GM23338 (cell line): ENCODE data around the gene ATP5PD. TPM values are rescaled to one million over a fixed set of nuclear protein-coding genes. Genes with fewer than 3 reads are reported as not detected.

Source experiments
- ATAC-seq: fragments of 200-7000 bp; cut with Tn5 transposase; 3 replicates; pipeline ENCODE4 v1.9.1; 2020
- DNase-seq: peaks from one replicate; pipeline ENCODE4 v3.0.0-alpha.2; 2015; ENCODE audit warnings: low spot score
- H2AFZ ChIP-seq: fragments of 200-600 bp; sonication (generic); 2 replicates; pipeline ENCODE4 v1.8.0; 2016; ENCODE audit warnings: antibody characterized with exemption, mild to moderate bottlenecking, moderate library complexity
- H3F3A ChIP-seq: fragments of 200-600 bp; sonication (generic); replicated peaks from 2 replicates; pipeline ENCODE4 v1.8.0; 2017; ENCODE audit warnings: antibody characterized with exemption, mixed run types, low read depth
- H3K27ac ChIP-seq: fragments of 200-600 bp; sonication (generic); 2 replicates; pipeline ENCODE4 v1.6.1; 2016; ENCODE audit warnings: low read depth
- H3K27me3 ChIP-seq: fragments of 200-600 bp; sonication (generic); 2 replicates; pipeline ENCODE4 v1.8.0; 2016; ENCODE audit warnings: mild to moderate bottlenecking, mixed run types, moderate library complexity; ENCODE audit not compliant: insufficient read depth
- H3K36me3 ChIP-seq: fragments of 200-600 bp; sonication (generic); 2 replicates; pipeline ENCODE4 v1.8.0; 2016; ENCODE audit warnings: mild to moderate bottlenecking; ENCODE audit not compliant: insufficient read depth
- H3K4me1 ChIP-seq: fragments of 200-600 bp; sonication (generic); 2 replicates; pipeline ENCODE4 v1.8.0; 2016; ENCODE audit warnings: mild to moderate bottlenecking, moderate library complexity; ENCODE audit not compliant: insufficient read depth
- H3K4me2 ChIP-seq: fragments of 200-600 bp; sonication (generic); 2 replicates; pipeline ENCODE4 v1.7.1; 2017; ENCODE audit warnings: mixed run types
- H3K4me3 ChIP-seq: fragments of 200-600 bp; sonication (generic); 2 replicates; pipeline ENCODE4 v1.6.1; 2016; ENCODE audit warnings: mixed run types
- H3K79me2 ChIP-seq: fragments of 200-600 bp; sonication (generic); replicated peaks from 2 replicates; pipeline ENCODE4 v1.8.0; 2017; ENCODE audit warnings: mild to moderate bottlenecking; ENCODE audit not compliant: insufficient read depth
- H3K9me2 ChIP-seq: fragments of 200-600 bp; sonication (generic); 2 replicates; pipeline ENCODE4 v1.8.0; 2017; ENCODE audit not compliant: insufficient read depth
- H4K20me1 ChIP-seq: fragments of 200-600 bp; sonication (generic); replicated peaks from 2 replicates; pipeline ENCODE4 v1.8.0; 2017; ENCODE audit warnings: mild to moderate bottlenecking; ENCODE audit not compliant: insufficient read depth
- H3K27ac Mint-ChIP-seq: 2 replicates; pipeline ENCODE4 v1.8.0; 2020; ENCODE audit warnings: inconsistent platforms, mild to moderate bottlenecking, moderate library complexity, mixed read lengths
- H3K27me3 Mint-ChIP-seq: 3 replicates; pipeline ENCODE4 v1.8.0; 2022; ENCODE audit warnings: low read depth, mild to moderate bottlenecking, moderate library complexity, mixed read lengths, inconsistent platforms; ENCODE audit not compliant: insufficient read depth, poor library complexity
- H3K36me3 Mint-ChIP-seq: 3 replicates; pipeline ENCODE4 v1.8.0; 2021; ENCODE audit warnings: low read depth, mild to moderate bottlenecking, inconsistent platforms, moderate library complexity, mixed read lengths
- H3K4me1 Mint-ChIP-seq: 3 replicates; pipeline ENCODE4 v1.8.0; 2020; ENCODE audit warnings: mild to moderate bottlenecking, inconsistent platforms, mixed read lengths
- H3K4me3 Mint-ChIP-seq: 3 replicates; pipeline ENCODE4 v1.8.0; 2021; ENCODE audit warnings: moderate library complexity, mild to moderate bottlenecking, inconsistent platforms, mixed read lengths
- H3K9me3 Mint-ChIP-seq: 3 replicates; pipeline ENCODE4 v1.8.0; 2020; ENCODE audit warnings: moderate library complexity, mild to moderate bottlenecking, inconsistent platforms, mixed read lengths
- CREB1 ChIP-seq: fragments of 250-450 bp; sonication (Bioruptor Pico); IDR thresholded peaks from 2 replicates; pipeline ENCODE4 v1.5.0; 2020; ENCODE audit warnings: low read depth, mild to moderate bottlenecking, moderate library complexity
- EZH2 ChIP-seq: fragments of 200-600 bp; sonication (generic); IDR thresholded peaks from one replicate; pipeline ENCODE4 v1.8.0; 2017; ENCODE audit warnings: antibody characterized with exemption, mild to moderate bottlenecking, low read depth; ENCODE audit not compliant: unreplicated experiment
- EZH2phosphoT487 ChIP-seq: fragments of 200-600 bp; sonication (generic); IDR thresholded peaks from one replicate; pipeline ENCODE4 v1.8.1; 2018; ENCODE audit warnings: antibody characterized with exemption; ENCODE audit not compliant: unreplicated experiment
- NANOG ChIP-seq: IDR thresholded peaks from 2 replicates; pipeline ENCODE4 v1.6.1; 2016; ENCODE audit warnings: antibody characterized with exemption, borderline replicate concordance
- ZNF462 ChIP-seq: fragments of 250-450 bp; sonication (Bioruptor Pico); IDR thresholded peaks from 2 replicates; pipeline ENCODE4 v1.5.0; 2020; ENCODE audit warnings: mild to moderate bottlenecking, moderate library complexity
- polyA plus RNA-seq: library from polyadenylated mRNA; unstranded; fragments of >200 nt; fragmentation: Nextera tagmentation; extraction: Ambion mirVana; gene quantifications from 2 replicates; pipeline ENCODE4 v1.2.1, GENCODE V29; 2016
- total RNA-seq: library from RNA; depleted of rRNA; stranded (reverse); fragments of >200 nt; shearing (Covaris generic); gene quantifications from 2 replicates; pipeline ENCODE4 v1.2.3, GENCODE V29; 2014

The ATP5PD gene
- total and polyA plus RNA-seq, 2 experiments from 2014 or later = 244 to 1,144 TPM

GRCh38 chr17:75001915-75002843 is 44.6 kb downstream of the ATP5PD start:
- no peaks in the 10 kb centered on the region for H3K79me2 ChIP-seq
- peaks cover 3% of the 10 kb centered on the region; the same call in 1 of the 2 replicates for H3K36me3 ChIP-seq
- Mint-ChIP-seq H3K4me1 (no peaks in the 10 kb centered on the region; the same call in 2 of the 3 replicates), H3K36me3 (peaks cover 16% of the 10 kb centered on the region), H3K9me3 (no peaks in the 10 kb centered on the region; the same call in 2 of the 3 replicates), H3K27me3 (peaks cover 4% of the 10 kb centered on the region), H3K4me3 (no peak overlapping the region), H3K27ac (no peak overlapping the region; the same call in none of the 2 replicates)
- H3K4me3 ChIP-seq = no peak overlapping the region
- H3K4me1 ChIP-seq = no peaks in the 10 kb centered on the region
- ATAC-seq (no peak), DNase-seq (no peak)
- no peaks in the 10 kb centered on the region for H3K27me3 ChIP-seq
- H3K9me2 ChIP-seq = no peaks in the 10 kb centered on the region
- H3K4me2 ChIP-seq = no peak overlapping the region
- H4K20me1 ChIP-seq = no peaks in the 10 kb centered on the region; the same call in 1 of the 2 replicates
- TF ChIP-seq ZNF462 (no peak), EZH2phosphoT487 (no peak), CREB1 (CRISPR knock-in tag) (no peak), NANOG (no peak), EZH2 (no peak)
- no peak overlapping the region for H3K27ac ChIP-seq
- no peak overlapping the region for H2AFZ ChIP-seq
- H3F3A ChIP-seq = no peaks in the 10 kb centered on the region
